ENCODE measurements around the gene DAAM1. TPM values are rescaled to one million over a fixed set of nuclear protein-coding genes. Genes with fewer than 3 reads are reported as not detected.

The DAAM1 gene
- polyA plus RNA-seq, 1 of the 3 experiments (the other 2 are of a cell fraction) = 5.1 TPM

- no peaks in the 10 kb centered on the region for H3K27me3 ChIP-seq (ENCODE audit: insufficient read depth)
- 63% methylated on average over 5 of the region's 5 CpGs for WGBS (ENCODE audit: low lambda C conversion rate)
- ChIA-PET CTCF (interaction anchor here (0.8 to 1.1 kb wide), 2 partner anchors 28 to 32 kb away, joined by 3 read pairs; no protein-coding TSS in a partner anchor), POLR2A (no interaction called here)
- DNase-seq = no peak
- H3K79me2 ChIP-seq (ENCODE audit: insufficient read depth) = no peaks in the 10 kb centered on the region
- TF ChIP-seq, protein P1, sequence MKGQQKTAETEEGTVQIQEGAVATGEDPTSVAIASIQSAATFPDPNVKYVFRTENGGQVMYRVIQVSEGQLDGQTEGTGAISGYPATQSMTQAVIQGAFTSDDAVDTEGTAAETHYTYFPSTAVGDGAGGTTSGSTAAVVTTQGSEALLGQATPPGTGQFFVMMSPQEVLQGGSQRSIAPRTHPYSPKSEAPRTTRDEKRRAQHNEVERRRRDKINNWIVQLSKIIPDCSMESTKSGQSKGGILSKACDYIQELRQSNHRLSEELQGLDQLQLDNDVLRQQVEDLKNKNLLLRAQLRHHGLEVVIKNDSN (IDR thresholded peaks at IDR 0.05; ENCODE audit: borderline replicate concordance, low read depth) = no peak
- TF ChIP-seq GABPA (IDR thresholded peaks at IDR 0.05; ENCODE audit: low read depth) = no peak
- TF ChIP-seq NFIC (IDR thresholded peaks at IDR 0.05; ENCODE audit: borderline replicate concordance) = no peak
- H4K20me1 ChIP-seq (ENCODE audit: insufficient read depth) = no peaks in the 10 kb centered on the region
- H3K4me1 ChIP-seq (ENCODE audit: control insufficient read depth in 1 of 2, insufficient read depth in 2 of 2, low read depth in 1 of 2, low read length in 1 of 2) = no peaks in the 10 kb centered on the region
- no peak overlapping the region for H2AFZ ChIP-seq (ENCODE audit: low read depth)
- no peak overlapping the region for H3K4me3 ChIP-seq (ENCODE audit: low read depth in 2 of 2, low read length in 1 of 2)
- no peak overlapping the region for H3K27ac ChIP-seq (ENCODE audit: low read depth in 2 of 2, low read length in 1 of 2)
- no peak overlapping the region for H3K9ac ChIP-seq
- H3K9me2 ChIP-seq = no peaks in the 10 kb centered on the region
- no peak overlapping the region for H3K4me2 ChIP-seq
- H3K9me3 ChIP-seq = no peaks in the 10 kb centered on the region
- peaks cover 4% of the 10 kb centered on the region for H3F3A ChIP-seq (replicated peaks; ENCODE audit: insufficient read depth)
- no peaks in the 10 kb centered on the region for H3K36me3 ChIP-seq (replicated peaks in 1 of 2; ENCODE audit: control insufficient read depth in 1 of 2, insufficient read depth in 2 of 2, low read length in 1 of 2)
Observed at GRCh38 chr14:59160506-59160905, 28.0 kb upstream of the DAAM1 start.

- H3K36me3 ChIP-seq (replicated peaks in 1 of 2; ENCODE audit: control insufficient read depth in 1 of 2, insufficient read depth in 2 of 2, low read length in 1 of 2) = no peaks in the 10 kb centered on the region
- no peak overlapping the region for H3K27ac ChIP-seq (ENCODE audit: low read depth in 2 of 2, low read length in 1 of 2)
- H3K9ac ChIP-seq = no peak overlapping the region
- ChIA-PET POLR2A (no interaction called here), CTCF (interaction anchor here (0.8 kb wide), 1 partner anchor 33 kb away, joined by 3 read pairs; no protein-coding TSS in a partner anchor)
- H3K4me2 ChIP-seq = no peak overlapping the region
- DNase-seq = no peak
- peaks cover 4% of the 10 kb centered on the region for H3F3A ChIP-seq (replicated peaks; ENCODE audit: insufficient read depth)
- H3K79me2 ChIP-seq (ENCODE audit: insufficient read depth) = no peaks in the 10 kb centered on the region
- H4K20me1 ChIP-seq (ENCODE audit: insufficient read depth) = no peaks in the 10 kb centered on the region
- no peaks in the 10 kb centered on the region for H3K9me2 ChIP-seq
- no peaks in the 10 kb centered on the region for H3K27me3 ChIP-seq (ENCODE audit: insufficient read depth)
- TF ChIP-seq FOXJ3 (CRISPR knock-in tag; IDR thresholded peaks at IDR 0.05) (no peak), SIN3A (IDR thresholded peaks at IDR 0.05; ENCODE audit: borderline replicate concordance, low read depth, low read length) (no peak), ELF1 (IDR thresholded peaks at IDR 0.05) (no peak), RXRA (IDR thresholded peaks at IDR 0.05; ENCODE audit: borderline replicate concordance, low read depth) (no peak), YY1 (IDR thresholded peaks at IDR 0.05; ENCODE audit: low read depth) (no peak), JUND (IDR thresholded peaks at IDR 0.05) (no peak), RCOR1 (IDR thresholded peaks at IDR 0.05; ENCODE audit: low read length) (no peak), RAD21 (IDR thresholded peaks at IDR 0.05; ENCODE audit: low read length) (no peak), MEF2A (IDR thresholded peaks at IDR 0.05; ENCODE audit: borderline replicate concordance, low read depth) (no peak), POLR2AphosphoS5 (IDR thresholded peaks at IDR 0.05; ENCODE audit: low read depth, low read length) (no peak), SMC3 (IDR thresholded peaks at IDR 0.05; ENCODE audit: low read depth, low read length) (no peak)
- TF ChIP-seq, protein P2, sequence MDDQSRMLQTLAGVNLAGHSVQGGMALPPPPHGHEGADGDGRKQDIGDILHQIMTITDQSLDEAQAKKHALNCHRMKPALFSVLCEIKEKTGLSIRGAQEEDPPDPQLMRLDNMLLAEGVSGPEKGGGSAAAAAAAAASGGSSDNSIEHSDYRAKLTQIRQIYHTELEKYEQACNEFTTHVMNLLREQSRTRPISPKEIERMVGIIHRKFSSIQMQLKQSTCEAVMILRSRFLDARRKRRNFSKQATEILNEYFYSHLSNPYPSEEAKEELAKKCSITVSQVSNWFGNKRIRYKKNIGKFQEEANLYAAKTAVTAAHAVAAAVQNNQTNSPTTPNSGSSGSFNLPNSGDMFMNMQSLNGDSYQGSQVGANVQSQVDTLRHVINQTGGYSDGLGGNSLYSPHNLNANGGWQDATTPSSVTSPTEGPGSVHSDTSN (IDR thresholded peaks at IDR 0.05) = no peak
- H3K4me1 ChIP-seq (ENCODE audit: control insufficient read depth in 1 of 2, insufficient read depth in 2 of 2, low read depth in 1 of 2, low read length in 1 of 2) = no peaks in the 10 kb centered on the region
- H3K9me3 ChIP-seq = no peaks in the 10 kb centered on the region
- no peak overlapping the region for H2AFZ ChIP-seq (ENCODE audit: low read depth)
- no peak overlapping the region for H3K4me3 ChIP-seq (ENCODE audit: low read depth in 2 of 2, low read length in 1 of 2)
- 79% methylated on average over 7 of the region's 7 CpGs for WGBS (ENCODE audit: low lambda C conversion rate)
Observed at GRCh38 chr14:59161561-59162175, 26.8 kb upstream of the DAAM1 start.
